ENCODE results near the gene SLC25A52.
"Not testable (repeated sequence)": the region's sequence is repeated elsewhere in the genome, so short reads cannot be mapped to it uniquely, and the experiment has no call there.

The SLC25A52 gene

GRCh38 chr18:31750273-31750672 lies 10.4 kb downstream of the SLC25A52 start:
- Histone ChIP-seq H3K9ac (ENCODE audit: low read depth, low read length, poor library complexity, severe bottlenecking) (no peak overlapping the region), H3K9me2 (replicated peaks; ENCODE audit: low read depth, low read length) (no peaks in the 10 kb centered on the region), H3F3A (ENCODE audit: low read depth) (no peaks in the 10 kb centered on the region), H3K4me1 (ENCODE audit: insufficient read depth, low read length, poor library complexity, severe bottlenecking) (no peaks in the 10 kb centered on the region), H2AFZ (ENCODE audit: low read length) (no peak overlapping the region), H3K4me2 (ENCODE audit: low read depth, low read length, poor library complexity, severe bottlenecking) (no peak overlapping the region), H3K27me3 (ENCODE audit: insufficient read depth, low read length, poor library complexity, severe bottlenecking) (no peaks in the 10 kb centered on the region), H3K79me2 (ENCODE audit: insufficient read depth, low read length) (no peaks in the 10 kb centered on the region), H4K20me1 (ENCODE audit: insufficient read depth, low read length, poor library complexity, severe bottlenecking) (no peaks in the 10 kb centered on the region), H3K36me3 (ENCODE audit: insufficient read depth, low read length) (no peaks in the 10 kb centered on the region), H3K9me3 (ENCODE audit: insufficient read depth, low read depth, low read length) (no peaks in the 10 kb centered on the region), H3K4me3 (ENCODE audit: low read length, poor library complexity, severe bottlenecking) (no peak overlapping the region)
- TF ChIP-seq CTCF (conservative IDR thresholded peaks at IDR 0.05; ENCODE audit: low read length): no peak
- TF ChIP-seq EZH2phosphoT487 (IDR thresholded peaks at IDR 0.05; ENCODE audit: borderline replicate concordance): no peak

- Histone ChIP-seq H3K27me3 (ENCODE audit: insufficient read depth, low read length, poor library complexity, severe bottlenecking) (no peaks in the 10 kb centered on the region), H4K20me1 (ENCODE audit: insufficient read depth, low read length, poor library complexity, severe bottlenecking) (no peaks in the 10 kb centered on the region), H3K9me2 (replicated peaks; ENCODE audit: low read depth, low read length) (no peaks in the 10 kb centered on the region), H3K9ac (ENCODE audit: low read depth, low read length, poor library complexity, severe bottlenecking) (no peak overlapping the region), H3F3A (ENCODE audit: low read depth) (no peaks in the 10 kb centered on the region), H3K9me3 (ENCODE audit: insufficient read depth, low read depth, low read length) (no peaks in the 10 kb centered on the region), H3K4me1 (ENCODE audit: insufficient read depth, low read length, poor library complexity, severe bottlenecking) (no peaks in the 10 kb centered on the region), H3K36me3 (ENCODE audit: insufficient read depth, low read length) (no peaks in the 10 kb centered on the region), H3K79me2 (ENCODE audit: insufficient read depth, low read length) (no peaks in the 10 kb centered on the region), H3K4me2 (ENCODE audit: low read depth, low read length, poor library complexity, severe bottlenecking) (no peak overlapping the region), H2AFZ (ENCODE audit: low read length) (no peak overlapping the region), H3K4me3 (ENCODE audit: low read length, poor library complexity, severe bottlenecking) (no peak overlapping the region)
- TF ChIP-seq CTCF (conservative IDR thresholded peaks at IDR 0.05; ENCODE audit: low read length) (no peak), EZH2phosphoT487 (IDR thresholded peaks at IDR 0.05; ENCODE audit: borderline replicate concordance) (no peak)
Observed at GRCh38 chr18:31746396-31746795, 14.3 kb downstream of the SLC25A52 start.

- Histone ChIP-seq H2AFZ (ENCODE audit: low read length) (no peak overlapping the region), H3K9me2 (replicated peaks; ENCODE audit: low read depth, low read length) (no peaks in the 10 kb centered on the region), H3K4me3 (ENCODE audit: low read length, poor library complexity, severe bottlenecking) (no peak overlapping the region), H3K4me2 (ENCODE audit: low read depth, low read length, poor library complexity, severe bottlenecking) (no peak overlapping the region), H3K4me1 (ENCODE audit: insufficient read depth, low read length, poor library complexity, severe bottlenecking) (no peaks in the 10 kb centered on the region), H4K20me1 (ENCODE audit: insufficient read depth, low read length, poor library complexity, severe bottlenecking) (no peaks in the 10 kb centered on the region), H3K36me3 (ENCODE audit: insufficient read depth, low read length) (no peaks in the 10 kb centered on the region), H3K27me3 (ENCODE audit: insufficient read depth, low read length, poor library complexity, severe bottlenecking) (no peaks in the 10 kb centered on the region), H3K9ac (ENCODE audit: low read depth, low read length, poor library complexity, severe bottlenecking) (no peak overlapping the region), H3K79me2 (ENCODE audit: insufficient read depth, low read length) (no peaks in the 10 kb centered on the region), H3F3A (ENCODE audit: low read depth) (no peaks in the 10 kb centered on the region), H3K9me3 (ENCODE audit: insufficient read depth, low read depth, low read length) (no peaks in the 10 kb centered on the region)
- no peak for TF ChIP-seq EZH2phosphoT487 (IDR thresholded peaks at IDR 0.05; ENCODE audit: borderline replicate concordance)
- no peak for TF ChIP-seq CTCF (conservative IDR thresholded peaks at IDR 0.05; ENCODE audit: low read length)
Observed at GRCh38 chr18:31744321-31745067, 16.2 kb downstream of the SLC25A52 start.

GRCh38 chr18:31743600-31743999 lies 17.1 kb downstream of the SLC25A52 start:
- not testable (repeated sequence) for H3K4me2 ChIP-seq (ENCODE audit: low read depth, low read length, poor library complexity, severe bottlenecking); H3F3A ChIP-seq (ENCODE audit: low read depth); H3K79me2 ChIP-seq (ENCODE audit: insufficient read depth, low read length); H3K9me3 ChIP-seq (ENCODE audit: insufficient read depth, low read depth, low read length); H3K36me3 ChIP-seq (ENCODE audit: insufficient read depth, low read length); H3K4me3 ChIP-seq (ENCODE audit: low read length, poor library complexity, severe bottlenecking); H2AFZ ChIP-seq (ENCODE audit: low read length); H3K27me3 ChIP-seq (ENCODE audit: insufficient read depth, low read length, poor library complexity, severe bottlenecking); H4K20me1 ChIP-seq (ENCODE audit: insufficient read depth, low read length, poor library complexity, severe bottlenecking); H3K9me2 ChIP-seq (replicated peaks; ENCODE audit: low read depth, low read length); H3K9ac ChIP-seq (ENCODE audit: low read depth, low read length, poor library complexity, severe bottlenecking); H3K4me1 ChIP-seq (ENCODE audit: insufficient read depth, low read length, poor library complexity, severe bottlenecking)
